Stimulated activated CD4-positive, alpha-beta T cell treated with anti-CD3 and anti-CD28 coated beads, TNF-alpha, amount 100 ng/mL, for 1 hour (primary cell): ENCODE measurements around the gene LYZL1.
"Not testable (repeated sequence)": the region's sequence is repeated elsewhere in the genome, so short reads cannot be mapped to it uniquely, and the experiment has no call there.

Experiments
- DNase-seq, 3 donors: peaks; one replicate each; pipeline ENCODE4 v3.0.0-alpha.2; 2020; ENCODE audit warnings: low read depth in 3 of 3, low spot score in 1 of 3

LYZL1 gene

GRCh38 chr10:29259498-29259897 lies 29.4 kb upstream of the LYZL1 start:
- DNase-seq = no peak

- DNase-seq = no peak
These were observed 25.4 kb upstream of the LYZL1 start for GRCh38 chr10:29263506-29263905.

- DNase-seq = no peak
These were observed 23.6 kb upstream of the LYZL1 start for GRCh38 chr10:29265210-29265768.

DNA sequence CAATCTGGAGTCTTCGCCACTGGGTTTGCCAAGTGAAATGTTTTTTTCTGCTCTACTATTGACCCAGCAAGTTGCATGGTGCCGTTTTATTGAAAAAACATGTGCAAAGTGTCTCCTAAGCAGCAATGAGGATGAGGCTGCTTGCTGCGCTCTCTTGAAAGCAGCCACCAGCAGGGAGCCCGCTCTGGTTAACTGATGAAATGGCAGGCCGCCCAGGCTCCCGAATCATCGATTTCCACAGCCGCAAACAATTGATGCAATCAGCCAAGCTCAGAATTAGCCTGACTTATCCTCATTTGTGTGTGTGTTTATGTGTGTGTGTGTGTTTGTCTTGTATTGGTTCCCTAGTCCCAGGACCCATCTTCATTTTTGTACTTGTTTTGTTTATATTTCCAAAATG lies 22.2 kb upstream of the LYZL1 start:
- no peak for DNase-seq

GRCh38 chr10:29268011-29268410 lies 20.9 kb upstream of the LYZL1 start:
- no peak for DNase-seq

DNA sequence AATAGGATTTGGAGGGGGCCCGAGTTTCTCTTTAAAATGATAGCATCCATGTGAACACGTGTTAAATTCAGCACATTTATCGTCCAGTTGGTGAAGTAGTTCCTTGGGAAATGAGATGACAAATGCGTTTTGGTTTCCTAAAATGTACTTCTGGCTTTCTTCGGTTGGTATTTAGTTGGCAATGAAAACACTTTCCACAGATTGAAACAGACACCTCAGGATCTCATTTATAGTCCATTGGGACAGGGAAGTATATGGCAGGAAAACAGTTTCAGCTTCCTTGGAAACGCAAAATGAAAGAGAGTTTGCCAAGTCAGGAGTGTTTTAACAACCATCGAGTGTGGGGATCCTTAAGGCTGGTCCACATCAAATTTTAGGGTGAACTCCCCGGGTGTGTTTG lies 19.4 kb upstream of the LYZL1 start:
- DNase-seq = no peak

DNA sequence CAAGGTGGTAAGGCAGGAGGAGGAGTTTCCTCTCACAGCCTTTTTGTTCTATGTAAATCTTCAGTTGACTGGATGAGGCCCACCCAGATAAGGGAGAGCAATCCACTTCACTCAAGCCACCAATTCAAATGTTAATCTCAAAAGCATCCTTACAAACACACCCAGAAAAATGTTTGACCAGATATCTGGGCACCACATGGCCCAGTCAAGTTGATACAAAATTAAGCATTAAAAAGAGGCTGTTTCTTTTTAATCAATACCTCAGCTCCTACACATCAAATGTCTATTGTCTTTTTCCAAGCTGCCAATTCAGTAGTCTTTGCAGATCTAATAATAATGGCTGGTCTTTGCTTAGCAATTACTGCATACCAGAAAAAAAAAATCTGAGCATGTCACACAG lies 18.0 kb upstream of the LYZL1 start:
- DNase-seq = no peak

- no peak for DNase-seq
These were observed 17.0 kb upstream of the LYZL1 start for GRCh38 chr10:29271877-29272276.

- no peak for DNase-seq
These were observed 15.4 kb upstream of the LYZL1 start for GRCh38 chr10:29273478-29273877.

DNA sequence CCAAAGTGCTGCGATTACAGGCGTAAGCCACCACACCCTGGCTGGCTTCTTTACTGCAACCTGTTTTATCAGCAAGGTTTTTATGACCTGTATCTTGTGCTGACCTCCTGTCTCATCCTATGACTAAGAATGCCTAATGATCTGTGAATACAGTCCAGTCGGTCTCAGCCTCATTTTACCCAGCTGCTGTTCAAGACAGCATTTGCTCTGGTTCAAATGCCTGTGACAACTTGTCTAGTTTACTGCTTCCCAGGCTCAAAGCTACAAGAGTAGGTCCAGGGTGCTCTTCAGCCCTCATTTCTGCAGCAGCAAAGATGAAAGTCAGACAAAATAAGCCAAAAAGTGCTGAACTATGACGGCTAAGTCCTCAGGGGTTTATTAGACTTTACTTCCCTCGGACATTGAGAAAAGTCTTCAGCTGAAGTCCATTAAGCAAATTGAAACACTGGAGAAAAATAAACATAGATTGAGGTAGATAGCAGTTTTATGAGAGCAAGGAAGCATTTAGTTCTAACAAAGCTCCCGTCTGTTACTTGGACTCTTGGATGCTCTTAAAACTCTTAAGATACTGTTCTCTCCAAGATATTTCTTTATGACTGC lies 12.5 kb upstream of the LYZL1 start:
- DNase-seq = no peak

DNA sequence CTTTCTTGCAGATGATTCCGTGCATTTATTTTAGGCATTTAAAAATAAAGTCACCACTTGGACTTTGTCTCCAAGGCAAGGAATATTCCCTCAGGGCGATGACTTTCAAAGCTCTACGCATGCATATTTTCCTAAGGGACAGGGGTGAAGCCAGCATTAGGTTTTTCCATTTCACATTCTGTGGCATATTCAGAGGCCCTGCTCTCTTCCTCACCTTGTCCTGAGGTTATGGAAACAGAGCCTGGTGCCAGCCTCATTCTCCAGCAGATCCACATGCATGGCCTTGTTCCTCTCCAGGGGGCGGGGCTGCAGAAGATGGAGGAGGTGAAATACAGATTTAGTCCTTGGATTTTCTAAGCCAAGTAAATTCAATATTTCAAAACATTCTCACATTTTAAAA lies 11.6 kb upstream of the LYZL1 start:
- DNase-seq = no peak

DNA sequence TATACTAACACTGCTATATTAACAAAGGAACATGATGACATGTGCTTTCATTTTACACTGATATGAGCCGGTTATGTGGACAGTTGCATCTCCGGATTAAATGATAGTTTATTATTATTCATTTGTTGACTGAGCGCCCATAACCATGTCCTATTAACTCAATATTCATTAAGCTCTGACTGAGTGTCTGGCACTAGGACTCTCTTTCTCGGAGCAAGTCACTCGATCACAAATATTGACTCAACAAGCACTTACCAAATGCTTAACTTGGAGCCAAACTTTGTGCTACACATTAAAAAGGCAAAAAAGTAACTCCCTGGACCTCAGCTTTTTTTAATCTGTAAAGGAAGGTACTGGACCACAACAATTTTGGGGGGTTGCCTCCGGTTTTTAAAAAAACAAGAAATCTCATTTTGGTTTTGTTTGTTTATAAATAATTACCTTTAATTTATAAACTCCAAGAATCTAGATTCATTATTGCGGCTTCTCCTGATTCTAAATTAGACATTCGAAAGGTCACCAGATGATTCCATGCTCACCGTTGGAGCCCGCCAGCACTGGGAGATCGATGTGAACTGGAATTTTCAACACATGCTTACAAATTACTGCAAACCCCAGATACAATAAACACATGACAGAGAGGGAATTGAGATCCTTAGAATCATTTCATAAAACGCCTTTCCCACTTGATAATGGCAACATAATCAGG lies 8.9 kb upstream of the LYZL1 start:
- DNase-seq = no peak

DNA sequence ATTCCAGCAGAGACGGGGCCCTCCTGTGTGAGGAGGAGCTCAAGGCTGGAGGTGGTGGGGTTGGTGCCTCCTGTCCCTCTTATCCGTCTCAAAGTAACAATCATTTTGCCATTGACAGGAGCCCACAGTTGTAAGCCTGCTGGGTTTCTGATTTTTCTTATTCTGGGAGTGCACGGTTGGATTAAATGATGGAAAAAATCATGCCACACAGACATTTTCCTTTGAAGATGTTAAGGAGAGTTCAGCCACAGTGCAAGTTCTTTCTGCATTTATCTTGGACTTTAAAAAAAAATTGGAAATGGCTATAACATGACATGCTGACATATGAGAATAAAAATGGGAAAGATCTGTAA lies 8.4 kb upstream of the LYZL1 start:
- no peak for DNase-seq

- DNase-seq = no peak
These were observed 3.2 kb upstream of the LYZL1 start for GRCh38 chr10:29285624-29286051.

- DNase-seq = no peak
These were observed 1.2 kb upstream of the LYZL1 start for GRCh38 chr10:29287635-29288034.

GRCh38 chr10:29291561-29291960 lies 2.7 kb downstream of the LYZL1 start:
- not testable (repeated sequence) for DNase-seq

DNA sequence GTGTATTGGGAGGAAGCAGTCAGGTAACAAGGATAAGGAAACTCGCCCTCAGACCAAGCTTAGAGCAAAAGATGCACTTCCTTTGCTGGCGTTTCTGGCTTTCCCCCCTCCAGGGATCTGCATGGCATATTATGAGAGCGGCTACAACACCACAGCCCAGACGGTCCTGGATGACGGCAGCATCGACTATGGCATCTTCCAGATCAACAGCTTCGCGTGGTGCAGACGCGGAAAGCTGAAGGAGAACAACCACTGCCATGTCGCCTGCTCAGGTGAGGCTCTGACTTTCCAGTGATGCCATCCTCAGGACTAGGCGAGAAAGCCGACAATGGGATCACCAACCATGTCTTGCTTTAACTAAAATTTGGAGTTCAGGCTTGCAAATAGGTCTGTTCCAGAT lies 3.5 kb downstream of the LYZL1 start:
- DNase-seq = not testable (repeated sequence)

- no peak for DNase-seq
These were observed 6.9 kb downstream of the LYZL1 start for GRCh38 chr10:29295813-29296212.

DNA sequence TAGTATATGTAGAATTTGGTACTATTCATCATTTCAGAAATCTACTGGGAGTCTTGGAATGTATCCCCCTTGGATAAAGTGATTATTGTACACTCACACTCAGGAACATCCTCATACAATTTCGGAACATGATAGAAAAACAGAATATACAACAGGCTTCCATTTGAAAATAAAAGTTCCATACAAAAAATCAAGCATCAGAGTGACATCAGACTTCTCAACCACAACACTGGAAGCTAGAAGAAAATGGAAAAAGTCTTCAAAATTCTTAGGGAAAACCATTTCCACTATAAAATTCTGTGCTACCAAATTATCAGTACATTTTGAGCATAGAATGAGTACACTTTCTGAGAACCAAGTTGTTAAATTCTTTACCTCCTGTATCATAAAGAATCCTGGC lies 8.8 kb downstream of the LYZL1 start:
- DNase-seq = no peak

- no peak for DNase-seq
These were observed 12.6 kb downstream of the LYZL1 start for GRCh38 chr10:29301359-29301910.

GRCh38 chr10:29302499-29302898 lies 13.6 kb downstream of the LYZL1 start:
- no peak for DNase-seq

DNA sequence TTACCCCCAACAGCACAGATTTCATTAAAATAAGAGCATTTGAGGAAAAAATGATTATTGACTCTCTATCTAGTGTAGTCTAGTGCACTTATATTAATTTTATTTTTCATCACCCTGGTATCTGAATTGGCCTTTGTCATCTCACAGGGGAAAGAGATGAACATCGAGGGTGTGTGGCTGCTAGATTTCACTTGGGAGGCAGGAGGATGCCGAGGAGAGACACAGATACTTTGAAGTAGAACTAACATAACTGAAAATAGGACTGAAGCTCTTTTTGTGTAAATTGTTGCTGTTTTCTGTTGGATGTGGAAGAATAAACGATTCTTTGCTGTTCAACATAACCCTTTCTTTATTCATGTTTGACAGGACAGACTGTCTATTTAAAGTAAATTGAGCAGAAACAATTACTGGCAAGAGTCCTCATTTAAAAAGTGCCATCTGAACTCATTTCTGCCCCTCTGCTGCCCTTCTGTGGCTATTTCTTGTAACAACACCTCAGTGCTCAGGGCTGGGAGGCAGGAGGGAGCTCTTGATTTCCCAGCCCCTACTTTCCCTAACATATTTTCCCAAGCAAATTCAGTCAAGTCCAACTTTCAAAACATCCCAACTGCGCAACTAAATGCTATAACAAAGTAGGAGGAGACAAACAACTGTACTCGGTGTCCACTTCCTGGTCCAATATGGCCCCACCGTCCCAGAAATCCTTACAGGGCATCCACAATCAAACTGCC lies 15.6 kb downstream of the LYZL1 start:
- DNase-seq = no peak
